Activated CD8-positive, alpha-beta T cell treated with anti-CD3 and anti-CD28 coated beads, Interleukin-2, amount 10 ng/mL, durations not matched to agents 7 days and 5 days (primary cell): ENCODE measurements around the gene TAOK3. TPM values are rescaled to one million over a fixed set of nuclear protein-coding genes. Genes with fewer than 3 reads are reported as not detected.

ENCODE experiments used
- ATAC-seq: fragments of 150-1000 bp; cut with Tn5 transposase; one replicate; pipeline ENCODE4 v1.10.0; 2021; ENCODE audit warnings: moderate library complexity
- CTCF ChIA-PET: fragments of 350-600 bp; sonication (Branson Sonifier 250); formaldehyde crosslinking; loops from one replicate; lab custom pipeline; 2021; ENCODE audit warnings: antibody characterized with exemption; lab: Charles Lee
- POLR2A ChIA-PET: fragments of 350-600 bp; sonication (Branson Sonifier 250); formaldehyde crosslinking; loops from one replicate; lab custom pipeline; 2021; ENCODE audit warnings: antibody characterized with exemption; lab: Charles Lee
- DNase-seq: peaks from one replicate; pipeline ENCODE4 v3.0.0-alpha.2; 2020
- H3K27ac Mint-ChIP-seq: one replicate; pipeline ENCODE4 v1.8.0; 2021; ENCODE audit warnings: mild to moderate bottlenecking, mixed read lengths
- H3K27me3 Mint-ChIP-seq: one replicate; pipeline ENCODE4 v1.8.0; 2021; ENCODE audit warnings: low read depth, mixed read lengths
- H3K36me3 Mint-ChIP-seq: one replicate; pipeline ENCODE4 v1.8.0; 2021; ENCODE audit warnings: low read depth, mixed read lengths
- H3K4me1 Mint-ChIP-seq: one replicate; pipeline ENCODE4 v1.8.0; 2021; ENCODE audit warnings: low read depth, mixed read lengths
- H3K4me3 Mint-ChIP-seq: one replicate; pipeline ENCODE4 v1.8.0; 2021; ENCODE audit warnings: mild to moderate bottlenecking, mixed read lengths
- H3K9me3 Mint-ChIP-seq: one replicate; pipeline ENCODE4 v1.8.0; 2022; ENCODE audit warnings: mixed read lengths; ENCODE audit not compliant: insufficient read depth
- total RNA-seq, 2 experiments: library from RNA; stranded (reverse); gene quantifications; one replicate each; pipeline ENCODE4 v1.2.3, GENCODE V29; 2021

The TAOK3 gene
- total RNA-seq, 2 experiments from 2014 or later: 57.1 to 61.4 TPM

DNA sequence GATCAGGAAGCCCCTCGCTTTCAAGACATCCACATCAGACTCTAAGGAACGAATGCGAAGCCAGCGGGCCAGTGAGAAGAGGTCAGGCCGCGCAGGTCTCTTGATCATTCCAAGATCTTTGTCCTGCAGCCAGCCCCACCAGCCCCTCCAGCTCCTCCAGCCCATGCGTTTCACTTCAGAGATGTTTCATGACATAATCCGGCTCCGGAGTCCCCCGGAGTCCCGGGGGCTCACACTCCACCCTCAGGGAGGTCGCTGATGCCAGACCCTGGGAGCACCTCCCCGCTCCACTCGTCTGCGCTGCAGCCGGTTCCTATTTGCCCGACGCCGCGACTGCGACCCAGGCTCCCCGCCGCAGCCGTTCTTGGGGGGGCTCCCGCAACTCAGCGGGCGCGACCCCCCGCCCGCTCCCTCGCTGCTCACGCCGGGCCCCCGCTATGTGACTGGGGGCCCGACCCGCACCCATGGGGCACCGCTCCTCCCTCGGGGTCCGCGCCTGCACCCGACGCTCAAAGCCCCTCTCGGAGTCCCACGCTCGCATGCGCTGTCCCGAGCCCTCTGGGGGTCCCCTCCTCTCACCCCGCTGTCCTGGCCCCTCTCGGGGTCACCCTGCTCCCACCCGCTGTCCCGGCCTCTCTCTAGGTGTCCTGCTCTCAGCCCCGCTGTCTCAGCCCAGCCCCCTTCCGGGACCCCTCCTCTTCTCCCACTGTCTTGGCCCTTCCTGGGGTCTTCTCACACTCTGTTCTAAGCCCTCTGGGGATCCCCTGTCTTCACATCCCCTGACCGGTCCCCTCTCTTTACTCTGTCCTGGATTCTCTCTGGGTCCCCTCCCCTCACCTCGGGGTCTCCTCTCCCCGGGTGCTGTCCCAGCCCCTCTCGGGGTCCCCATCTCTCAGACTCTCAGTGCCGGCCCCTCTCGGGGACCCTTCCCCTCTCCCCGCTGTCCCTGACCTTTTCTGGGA is 1.1 kb downstream of the TAOK3 start:
- Mint-ChIP-seq H3K27ac (peak overlapping the region; percentile 85), H3K36me3 (no peaks in the 10 kb centered on the region), H3K4me1 (peaks cover 41% of the 10 kb centered on the region), H3K4me3 (peak overlapping the region; percentile 92), H3K9me3 (no peaks in the 10 kb centered on the region), H3K27me3 (peaks cover 3% of the 10 kb centered on the region)
- DNase-seq: no peak
- CTCF ChIA-PET: interaction anchor here (3.8 kb wide), 1 partner anchor 13 kb away, joined by 20 read pairs; no protein-coding TSS in a partner anchor
- POLR2A ChIA-PET: no interaction called here
- no peak for ATAC-seq

DNA sequence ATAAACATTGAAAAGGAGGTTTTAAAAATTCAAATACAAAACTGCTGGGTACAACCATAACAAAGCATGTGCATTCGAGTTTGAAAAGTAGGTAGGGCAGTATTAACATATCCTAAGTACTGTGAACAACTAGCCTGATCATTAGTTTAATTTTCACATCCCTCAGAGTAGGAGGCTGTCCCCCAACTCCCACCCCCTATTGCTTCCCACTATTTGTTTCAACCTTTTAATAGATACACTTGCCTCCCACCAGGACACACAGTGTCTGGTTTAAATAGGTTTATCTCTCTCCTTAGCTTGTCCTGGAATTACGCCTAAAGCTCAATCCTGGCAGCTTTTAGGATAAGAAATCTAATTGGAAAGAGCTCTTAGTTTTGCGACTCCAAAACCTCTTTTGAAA is 2.1 kb downstream of the TAOK3 start:
- ChIA-PET CTCF (interaction anchor here (0.9 to 3.8 kb wide), 2 partner anchors 12 to 305 kb away, joined by 3 to 20 read pairs; no protein-coding TSS in a partner anchor), POLR2A (no interaction called here)
- no peak for DNase-seq

DNA sequence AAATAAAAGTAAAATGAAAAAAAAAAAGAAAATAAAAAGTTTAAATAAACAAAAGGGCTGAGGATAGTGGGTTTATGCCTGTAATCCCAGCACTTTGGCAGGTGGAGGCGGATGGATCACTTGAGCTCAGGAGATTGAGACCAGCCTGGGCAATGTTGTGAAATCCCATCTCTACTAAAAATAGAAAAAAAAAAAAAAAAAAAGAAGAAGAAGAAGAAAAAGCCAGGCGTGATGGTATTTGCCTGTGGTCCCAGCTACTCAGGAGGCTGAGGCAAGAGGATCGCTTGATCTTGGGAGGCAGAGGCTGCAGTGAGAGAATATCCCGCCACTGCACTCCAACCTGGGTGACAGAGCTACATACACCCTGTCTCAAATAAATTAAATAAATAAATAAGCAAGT is 3.9 kb downstream of the TAOK3 start:
- H3K4me1 Mint-ChIP-seq: peaks cover 20% of the 10 kb centered on the region
- CTCF ChIA-PET: interaction anchor here (3.8 kb wide), 1 partner anchor 10 kb away, joined by 20 read pairs; no protein-coding TSS in a partner anchor

More for the DNA sequence above, 2.1 kb downstream of the TAOK3 start:
- Mint-ChIP-seq H3K27ac (no peak overlapping the region), H3K4me3 (peak overlapping the region; percentile 92), H3K9me3 (no peaks in the 10 kb centered on the region), H3K27me3 (peaks cover 3% of the 10 kb centered on the region), H3K4me1 (peaks cover 36% of the 10 kb centered on the region), H3K36me3 (no peaks in the 10 kb centered on the region)
- ATAC-seq: no peak

DNA sequence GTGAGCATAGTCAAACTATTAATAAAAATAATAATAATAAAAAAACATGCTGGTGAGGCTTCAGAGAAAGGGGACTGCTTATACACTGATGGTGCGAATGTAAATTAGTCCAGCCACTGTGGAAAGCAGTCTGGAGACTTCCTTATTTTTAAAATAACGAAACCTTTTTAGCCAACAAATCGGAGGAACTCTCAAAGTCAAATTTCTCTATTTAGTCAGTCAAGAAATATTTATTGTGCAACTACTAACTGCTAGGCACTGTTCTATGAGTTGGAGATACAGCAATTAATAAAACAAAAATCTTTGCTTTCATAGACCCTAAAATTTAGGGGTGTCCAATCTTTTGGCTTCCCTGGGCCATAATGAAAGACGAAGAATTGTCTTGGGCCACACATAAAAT is 10.8 kb downstream of the TAOK3 start:
- no peaks in the 10 kb centered on the region for H3K27me3 Mint-ChIP-seq
- CTCF ChIA-PET: no interaction called here
- peaks cover 4% of the 10 kb centered on the region for H3K36me3 Mint-ChIP-seq
- DNase-seq (no peak), ATAC-seq (no peak)
- H3K4me3 Mint-ChIP-seq: no peak overlapping the region
- H3K9me3 Mint-ChIP-seq: no peaks in the 10 kb centered on the region
- peaks cover 18% of the 10 kb centered on the region for H3K4me1 Mint-ChIP-seq
- no peak overlapping the region for H3K27ac Mint-ChIP-seq
- POLR2A ChIA-PET: no interaction called here

More for the DNA sequence above, 3.9 kb downstream of the TAOK3 start:
- DNase-seq (no peak), ATAC-seq (no peak)
- Mint-ChIP-seq H3K27me3 (peaks cover 3% of the 10 kb centered on the region), H3K36me3 (no peaks in the 10 kb centered on the region), H3K4me3 (no peak overlapping the region), H3K9me3 (no peaks in the 10 kb centered on the region), H3K27ac (no peak overlapping the region)
- POLR2A ChIA-PET: interaction anchor here (0.7 kb wide), 1 partner anchor 958 kb away, joined by 3 read pairs; no protein-coding TSS in a partner anchor

DNA sequence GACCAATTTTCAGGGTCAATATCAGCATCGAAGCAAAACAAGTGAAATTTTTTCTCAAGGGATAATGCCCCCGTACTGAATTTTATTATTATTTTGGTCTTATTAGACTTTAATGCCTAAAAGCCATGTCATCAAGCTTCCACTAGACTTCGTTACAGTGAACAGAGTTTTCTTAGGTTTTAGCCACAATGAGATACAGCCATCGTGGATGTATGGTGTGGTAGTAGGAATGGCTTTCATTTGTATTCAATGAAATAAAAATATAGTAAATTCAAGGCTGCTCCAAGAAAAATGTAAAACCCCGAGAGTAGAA is 11.7 kb downstream of the TAOK3 start:
- POLR2A ChIA-PET: no interaction called here
- H3K27me3 Mint-ChIP-seq: no peaks in the 10 kb centered on the region
- no peak overlapping the region for H3K4me3 Mint-ChIP-seq
- peaks cover 5% of the 10 kb centered on the region for H3K36me3 Mint-ChIP-seq
- no peak overlapping the region for H3K27ac Mint-ChIP-seq
- DNase-seq (no peak), ATAC-seq (no peak)
- CTCF ChIA-PET: interaction anchor here (6.5 kb wide), 1 partner anchor 16 kb away, joined by 146 read pairs; the partner anchor contains the start of gene SUDS3
- H3K4me1 Mint-ChIP-seq: peaks cover 23% of the 10 kb centered on the region
- H3K9me3 Mint-ChIP-seq: no peaks in the 10 kb centered on the region

DNA sequence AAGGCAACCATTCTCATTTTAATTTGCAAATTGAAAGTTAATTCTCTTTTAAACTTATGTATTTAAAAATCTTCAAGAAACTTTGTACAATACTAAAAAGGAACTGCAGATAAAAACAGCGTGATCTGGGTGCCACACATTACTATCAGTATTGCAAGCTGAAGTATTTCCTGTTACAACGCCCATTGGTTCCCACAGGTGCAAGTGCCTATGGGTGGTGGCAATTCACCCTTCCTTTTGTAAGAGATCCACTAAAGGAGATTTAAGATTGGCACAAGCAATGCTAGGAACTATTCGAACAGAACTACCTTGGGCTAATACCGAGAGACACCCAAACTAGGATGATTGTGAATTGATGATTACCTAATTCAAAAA is 13.2 kb downstream of the TAOK3 start:
- H3K27me3 Mint-ChIP-seq: no peaks in the 10 kb centered on the region
- H3K4me1 Mint-ChIP-seq: peaks cover 34% of the 10 kb centered on the region
- H3K9me3 Mint-ChIP-seq: peaks cover 7% of the 10 kb centered on the region
- peaks cover 12% of the 10 kb centered on the region for H3K36me3 Mint-ChIP-seq
- DNase-seq (peak; percentile 56), ATAC-seq (peak; percentile 82)
- ChIA-PET POLR2A (interaction anchor here (0.6 to 5.0 kb wide), 5 partner anchors 9 to 145 kb away, joined by 3 to 35 read pairs (median 4); partner anchors contain the start of genes SUDS3 and TAOK3), CTCF (interaction anchor here (2.3 to 6.5 kb wide), 6 partner anchors 10 to 193 kb away, joined by 13 to 146 read pairs (median 17); partner anchors contain the start of genes SUDS3 and TAOK3)
- peak overlapping the region; percentile 90 for H3K27ac Mint-ChIP-seq
- peak overlapping the region; percentile 88 for H3K4me3 Mint-ChIP-seq

DNA sequence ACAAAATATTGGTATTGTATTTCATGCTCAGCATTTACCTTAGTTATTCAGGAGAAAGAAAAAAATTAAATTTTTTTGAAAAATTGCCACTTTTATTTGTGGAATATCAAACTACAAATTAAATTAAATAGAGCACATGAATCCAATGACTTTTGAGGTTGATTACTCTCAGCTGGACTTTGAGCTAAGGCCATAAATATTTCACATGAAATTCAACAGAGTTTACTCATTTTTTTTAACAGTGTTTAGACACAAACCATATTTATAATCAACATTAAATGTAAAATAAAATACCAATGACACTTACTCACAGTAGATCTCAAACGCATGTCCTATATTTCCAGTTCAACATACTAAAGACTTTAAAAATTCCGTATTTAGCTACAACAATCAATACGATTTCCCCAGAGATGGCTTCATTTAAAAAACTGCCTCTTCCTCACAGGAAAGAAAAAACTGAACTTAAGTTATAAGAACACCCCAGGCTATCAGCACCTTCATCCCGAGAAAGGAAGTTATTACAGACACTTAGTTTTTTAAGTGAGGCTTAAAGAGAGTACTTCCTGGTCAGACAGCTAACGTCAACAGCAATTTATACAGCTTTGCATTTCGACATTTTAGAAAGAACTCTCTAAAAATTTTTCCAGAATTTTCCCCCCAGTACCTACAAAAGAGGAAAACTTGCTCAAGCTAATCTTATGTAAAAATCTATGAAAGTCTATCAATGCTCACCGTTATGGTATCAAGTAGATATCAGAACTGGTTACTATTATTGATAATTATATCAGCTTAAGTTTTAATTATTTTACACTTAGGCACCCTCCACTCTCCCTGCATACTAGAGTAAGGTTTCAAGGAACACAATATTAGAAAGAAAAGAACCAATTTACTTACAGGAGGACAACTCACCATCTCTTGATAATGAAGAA is 13.8 kb downstream of the TAOK3 start:
- Mint-ChIP-seq H3K27ac (peak overlapping the region; percentile 90), H3K9me3 (peaks cover 8% of the 10 kb centered on the region), H3K4me3 (peak overlapping the region; percentile 88), H3K36me3 (peaks cover 18% of the 10 kb centered on the region), H3K27me3 (no peaks in the 10 kb centered on the region), H3K4me1 (peaks cover 34% of the 10 kb centered on the region)
- ChIA-PET CTCF (interaction anchor here (0.8 to 6.5 kb wide), 13 partner anchors 8 to 484 kb away, joined by 3 to 146 read pairs (median 8); partner anchors contain the start of genes SUDS3 and TAOK3), POLR2A (interaction anchor here (0.6 to 5.0 kb wide), 6 partner anchors 8 to 145 kb away, joined by 3 to 35 read pairs (median 4); partner anchors contain the start of genes SUDS3 and TAOK3)
- ATAC-seq: peak; percentile 49
- no peak for DNase-seq

DNA sequence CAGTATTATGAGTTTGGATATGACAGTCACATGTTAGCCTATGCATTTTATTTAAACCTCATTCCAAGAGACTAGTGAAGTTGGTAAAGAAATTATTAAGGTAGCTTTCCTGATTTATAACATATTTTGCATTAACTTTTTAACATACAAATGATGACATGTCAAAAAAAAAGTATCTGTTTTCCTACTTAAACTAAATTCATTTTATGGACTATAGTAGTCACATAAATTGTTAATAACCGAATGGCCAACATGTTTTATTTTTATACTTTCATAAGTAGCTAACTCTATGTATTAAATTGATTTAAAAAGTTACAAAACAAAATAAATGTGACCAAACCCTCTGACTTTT is 14.7 kb downstream of the TAOK3 start:
- Mint-ChIP-seq H3K4me1 (peaks cover 40% of the 10 kb centered on the region), H3K27ac (peak overlapping the region; percentile 83), H3K36me3 (peaks cover 24% of the 10 kb centered on the region), H3K27me3 (no peaks in the 10 kb centered on the region), H3K9me3 (peaks cover 8% of the 10 kb centered on the region), H3K4me3 (peak overlapping the region; percentile 88)
- DNase-seq (no peak), ATAC-seq (no peak)
- CTCF ChIA-PET: interaction anchor here (0.8 to 6.5 kb wide), 15 partner anchors 9 to 237 kb away, joined by 3 to 146 read pairs (median 7); partner anchors contain the start of genes SUDS3 and TAOK3
- POLR2A ChIA-PET: interaction anchor here (3.5 to 5.0 kb wide), 2 partner anchors 15 to 18 kb away, joined by 29 to 35 read pairs; partner anchors contain the start of genes SUDS3 and TAOK3

DNA sequence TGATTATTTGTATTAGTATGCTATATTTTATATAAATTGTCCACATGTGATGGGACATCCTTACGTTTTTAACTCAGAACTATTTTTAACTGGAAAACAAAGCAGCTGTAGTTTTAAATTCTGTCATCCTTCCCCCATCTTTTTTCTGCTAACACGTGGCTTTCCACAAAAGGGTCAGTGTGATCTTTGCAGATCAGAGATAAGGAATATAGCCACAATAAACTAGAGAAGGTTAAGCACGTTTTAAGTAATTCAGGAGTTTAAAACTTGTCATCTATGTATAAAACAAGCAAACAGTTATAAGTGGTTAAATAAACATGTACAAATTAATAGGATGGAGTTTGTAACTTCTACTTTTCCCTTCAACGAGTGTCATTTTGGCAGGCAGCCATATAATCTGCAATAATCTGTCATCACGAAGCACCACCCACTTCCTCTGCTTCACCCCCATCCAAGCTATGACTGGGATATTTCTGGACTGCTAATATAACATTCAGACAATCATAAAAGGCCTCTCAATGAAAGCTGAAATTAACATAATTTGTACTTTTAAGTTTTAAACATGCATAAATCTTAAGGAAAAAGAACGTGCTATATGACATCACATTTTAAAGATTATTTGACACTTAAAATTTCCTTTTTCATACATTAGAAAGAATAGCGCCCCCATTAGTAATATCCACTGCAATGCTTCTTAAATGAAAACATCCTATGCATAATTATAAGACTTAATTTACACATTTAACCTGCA is 15.3 kb downstream of the TAOK3 start:
- H3K27ac Mint-ChIP-seq: peak overlapping the region; percentile 83
- DNase-seq (peak; percentile 69), ATAC-seq (peak; percentile 74)
- ChIA-PET CTCF (interaction anchor here (0.8 to 6.5 kb wide), 16 partner anchors 9 to 236 kb away, joined by 3 to 146 read pairs (median 6); partner anchors contain the start of genes PEBP1, SUDS3 and TAOK3), POLR2A (interaction anchor here (0.6 to 5.0 kb wide), 3 partner anchors 12 to 19 kb away, joined by 4 to 35 read pairs (median 29); partner anchors contain the start of genes SUDS3 and TAOK3)
- H3K27me3 Mint-ChIP-seq: no peaks in the 10 kb centered on the region
- peaks cover 8% of the 10 kb centered on the region for H3K9me3 Mint-ChIP-seq
- peaks cover 25% of the 10 kb centered on the region for H3K36me3 Mint-ChIP-seq
- peak overlapping the region; percentile 88 for H3K4me3 Mint-ChIP-seq
- peaks cover 41% of the 10 kb centered on the region for H3K4me1 Mint-ChIP-seq

DNA sequence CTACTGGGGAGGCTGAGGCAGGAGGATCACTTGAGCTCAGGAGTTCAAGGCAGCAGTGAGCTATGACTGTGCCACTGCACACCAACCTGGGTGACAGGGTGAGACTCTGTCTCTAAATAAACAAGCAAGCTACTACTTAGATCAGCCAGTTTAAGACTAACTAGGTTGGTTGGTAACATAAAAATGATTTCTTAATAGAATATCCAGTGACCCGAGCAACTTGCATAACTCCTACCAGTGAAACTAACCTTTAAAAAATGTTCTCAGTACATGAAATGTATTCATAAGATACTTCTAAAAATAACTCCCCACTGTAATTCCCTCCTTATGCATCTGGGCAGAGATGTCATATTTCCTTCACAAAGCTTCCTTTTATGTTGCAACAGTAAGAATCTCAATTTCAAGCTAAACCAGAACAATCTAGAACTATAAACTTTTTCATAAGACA is 15.9 kb downstream of the TAOK3 start:
- H3K4me3 Mint-ChIP-seq: peak overlapping the region; percentile 88
- ATAC-seq: no peak
- peak overlapping the region; percentile 83 for H3K27ac Mint-ChIP-seq
- ChIA-PET CTCF (interaction anchor here (1.0 to 6.5 kb wide), 11 partner anchors 9 to 236 kb away, joined by 3 to 146 read pairs (median 8); partner anchors contain the start of genes PEBP1, SUDS3 and TAOK3), POLR2A (interaction anchor here (0.6 to 5.0 kb wide), 3 partner anchors 13 to 19 kb away, joined by 4 to 35 read pairs (median 29); partner anchors contain the start of genes SUDS3 and TAOK3)
- H3K4me1 Mint-ChIP-seq: peaks cover 41% of the 10 kb centered on the region
- H3K36me3 Mint-ChIP-seq: peaks cover 25% of the 10 kb centered on the region
- no peaks in the 10 kb centered on the region for H3K27me3 Mint-ChIP-seq
- DNase-seq: no peak
- peaks cover 8% of the 10 kb centered on the region for H3K9me3 Mint-ChIP-seq
